Upper lobe of right lung (tissue), 1 donor: ENCODE results near the gene CTR9. TPM values are rescaled to one million over a fixed set of nuclear protein-coding genes. Genes with fewer than 3 reads are reported as not detected.
A peak's percentile ranks its signal among the peaks of the same experiment; 100 is the strongest.

Experiments used
- ATAC-seq: fragments of 200-7000 bp; cut with Tn5 transposase; one replicate; pipeline ENCODE4 v1.9.1; 2020; ENCODE audit warnings: mild to moderate bottlenecking, moderate library complexity
- DNase-seq: peaks from one replicate; pipeline ENCODE4 v3.0.0-alpha.2; 2020
- H3K27ac ChIP-seq: fragments of 200-600 bp; one replicate; pipeline ENCODE4 v1.8.0; 2022
- H3K27me3 ChIP-seq: fragments of 200-600 bp; one replicate; pipeline ENCODE4 v1.8.0; 2022; ENCODE audit warnings: mild to moderate bottlenecking
- H3K36me3 ChIP-seq: fragments of 200-600 bp; one replicate; pipeline ENCODE4 v1.8.0; 2022
- H3K4me1 ChIP-seq: fragments of 200-600 bp; one replicate; pipeline ENCODE4 v1.8.0; 2022
- H3K4me3 ChIP-seq: fragments of 200-600 bp; one replicate; pipeline ENCODE4 v1.8.0; 2022; ENCODE audit warnings: mild to moderate bottlenecking
- H3K9me3 ChIP-seq: fragments of 200-600 bp; one replicate; pipeline ENCODE4 v1.8.0; 2022
- CTCF ChIP-seq: fragments of 200-600 bp; IDR thresholded peaks from one replicate; pipeline ENCODE4 v1.8.0; 2022; ENCODE audit warnings: antibody characterized with exemption
- intact Hi-C: fragments of 100-400 bp; cut with DNase I; formaldehyde crosslinking; loops from one replicate; pipeline ENCODE4 v1.11.0; 2022
- total RNA-seq: library from RNA; stranded (reverse); fragmentation: NEBNext Ultra II Directional; extraction: Animal tissue kit (Norgen Biotek cat#: 25700); gene quantifications from one replicate; pipeline ENCODE4 v1.2.1, GENCODE V29; 2021
- donor health status: DM: no; HTN: yes; CAD: no; lungs with severe emphysema.

Gene CTR9
- total RNA-seq, 1 donor from 2014 or later: 31.3 TPM

- Histone ChIP-seq H3K27me3 (no peaks in the 10 kb centered on the region), H3K36me3 (no peaks in the 10 kb centered on the region)
- intact Hi-C loops: no loop called here
These were observed 12.7 kb downstream of the CTR9 start for GRCh38 chr11:10763766-10764165.

GRCh38 chr11:10764412-10764811 is 13.4 kb downstream of the CTR9 start:
- DNase-seq (no peak), ATAC-seq (no peak)

More at GRCh38 chr11:10763766-10764165, 12.7 kb downstream of the CTR9 start:
- DNase-seq: no peak
- ATAC-seq: no peak
- TF ChIP-seq CTCF: no peak
- no peak overlapping the region for H3K4me3 ChIP-seq
- H3K4me1 ChIP-seq: no peaks in the 10 kb centered on the region
- H3K27ac ChIP-seq: no peak overlapping the region
- no peaks in the 10 kb centered on the region for H3K9me3 ChIP-seq

GRCh38 chr11:10770626-10771254 is 19.7 kb downstream of the CTR9 start:
- Histone ChIP-seq H3K36me3 (no peaks in the 10 kb centered on the region), H3K9me3 (no peaks in the 10 kb centered on the region), H3K4me1 (no peaks in the 10 kb centered on the region), H3K27ac (no peak overlapping the region), H3K27me3 (no peaks in the 10 kb centered on the region), H3K4me3 (no peak overlapping the region)
- DNase-seq: no peak
- peak; percentile 63 for TF ChIP-seq CTCF
- intact Hi-C loops: no loop called here
- ATAC-seq: peak; percentile 67

More at GRCh38 chr11:10764412-10764811, 13.4 kb downstream of the CTR9 start:
- Histone ChIP-seq H3K4me1 (no peaks in the 10 kb centered on the region), H3K27ac (no peak overlapping the region), H3K36me3 (no peaks in the 10 kb centered on the region), H3K27me3 (no peaks in the 10 kb centered on the region), H3K9me3 (no peaks in the 10 kb centered on the region), H3K4me3 (no peak overlapping the region)
- no peak for TF ChIP-seq CTCF
- intact Hi-C loops: no loop called here

- H3K4me1 ChIP-seq: no peaks in the 10 kb centered on the region
- H3K27ac ChIP-seq: no peak overlapping the region
- no peak for TF ChIP-seq CTCF
- intact Hi-C loops: no loop called here
- H3K9me3 ChIP-seq: no peaks in the 10 kb centered on the region
- H3K36me3 ChIP-seq: no peaks in the 10 kb centered on the region
- no peaks in the 10 kb centered on the region for H3K27me3 ChIP-seq
- no peak overlapping the region for H3K4me3 ChIP-seq
- no peak for DNase-seq
- no peak for ATAC-seq
These were observed 20.4 kb downstream of the CTR9 start for GRCh38 chr11:10771457-10771856.

GRCh38 chr11:10774811-10775210 is 23.8 kb downstream of the CTR9 start:
- H3K36me3 ChIP-seq: no peaks in the 10 kb centered on the region
- DNase-seq (no peak), ATAC-seq (no peak)
- H3K4me3 ChIP-seq: no peak overlapping the region
- no peak for TF ChIP-seq CTCF
- no peaks in the 10 kb centered on the region for H3K27me3 ChIP-seq
- no peak overlapping the region for H3K27ac ChIP-seq
- H3K9me3 ChIP-seq: no peaks in the 10 kb centered on the region
- intact Hi-C loops: no loop called here
- H3K4me1 ChIP-seq: no peaks in the 10 kb centered on the region

GRCh38 chr11:10777393-10777793 is 26.3 kb downstream of the CTR9 start:
- H3K27ac ChIP-seq: no peak overlapping the region
- TF ChIP-seq CTCF: no peak
- peaks cover 8% of the 10 kb centered on the region for H3K36me3 ChIP-seq

More at GRCh38 chr11:10777393-10777793, 26.3 kb downstream of the CTR9 start:
- ATAC-seq: no peak
- no peak for DNase-seq
- intact Hi-C loops: no loop called here
- H3K27me3 ChIP-seq: no peaks in the 10 kb centered on the region
- H3K4me3 ChIP-seq: no peak overlapping the region
- H3K9me3 ChIP-seq: no peaks in the 10 kb centered on the region
- H3K4me1 ChIP-seq: no peaks in the 10 kb centered on the region
